ENCODE data around the gene PAH. TPM values are rescaled to one million over a fixed set of nuclear protein-coding genes. Genes with fewer than 3 reads are reported as not detected.

The PAH gene
- polyA plus RNA-seq, 2 of the 4 experiments (the other 2 are of a cell fraction): not detected

- Histone ChIP-seq H3K4me1 (no peaks in the 10 kb centered on the region), H3K27ac (no peak overlapping the region), H3K4me2 (no peak overlapping the region), H3K4me3 (no peak overlapping the region), H3K9me3 (no peaks in the 10 kb centered on the region)
- no peak for FAIRE-seq
- ATAC-seq: no peak
- WGBS (ENCODE audit: missing lambda C conversion rate): 56% methylated on average over 5 of the region's 5 CpGs
- ChIA-PET POLR2A (no interaction called here), CTCF (interaction anchor here (0.5 to 3.5 kb wide), 3 partner anchors 13 to 626 kb away, joined by 3 to 10 read pairs (median 3); no protein-coding TSS in a partner anchor)
- TF ChIP-seq MAFK (IDR thresholded peaks at IDR 0.05; ENCODE audit: partially characterized antibody) (no peak), TFCP2L1 (CRISPR knock-in tag; IDR thresholded peaks at IDR 0.05) (no peak), CHD2 (IDR thresholded peaks at IDR 0.05; ENCODE audit: low read length, partially characterized antibody) (no peak), CBX2 (IDR thresholded peaks at IDR 0.05; ENCODE audit: borderline replicate concordance, low read depth) (no peak), ZNF302 (CRISPR knock-in tag; IDR thresholded peaks at IDR 0.05) (no peak), ZC3H11A (IDR thresholded peaks at IDR 0.05) (no peak)
- no peak for DNase-seq (ENCODE audit: low read depth in 1 of 2, low spot score in 1 of 2)
Observed at GRCh38 chr12:102797528-102797927, 119.5 kb downstream of the PAH start.

GRCh38 chr12:102793921-102794320, 123.1 kb downstream of the PAH start:
- ATAC-seq: no peak
- DNase-seq (ENCODE audit: low read depth in 1 of 2, low spot score in 1 of 2): no peak
- 23% methylated on average over 7 of the region's 7 CpGs for WGBS (ENCODE audit: missing lambda C conversion rate)
- no peaks in the 10 kb centered on the region for H3K9me3 ChIP-seq
- TF ChIP-seq NFE2L2 (conservative IDR thresholded peaks at IDR 0.05; ENCODE audit: low read length) (no peak), NR3C1 (IDR thresholded peaks at IDR 0.05) (no peak), BCL3 (IDR thresholded peaks at IDR 0.05) (no peak), CBX8 (IDR thresholded peaks at IDR 0.05) (no peak), MAZ (IDR thresholded peaks at IDR 0.05; ENCODE audit: borderline replicate concordance, low read depth, low read length) (no peak), RCOR1 (IDR thresholded peaks at IDR 0.05; ENCODE audit: low read depth, low read length) (no peak), HEYL (CRISPR knock-in tag; IDR thresholded peaks at IDR 0.05) (no peak), CTCF (IDR thresholded peaks at IDR 0.05) (no peak), ELK1 (IDR thresholded peaks at IDR 0.05; ENCODE audit: low read depth, low read length) (no peak), POLR2AphosphoS2 (conservative IDR thresholded peaks at IDR 0.05; ENCODE audit: low read length) (no peak), GATA3 (IDR thresholded peaks at IDR 0.05; ENCODE audit: borderline replicate concordance) (no peak), USF2 (IDR thresholded peaks at IDR 0.05) (no peak), KDM1A (IDR thresholded peaks at IDR 0.05; ENCODE audit: low read depth) (no peak), CHD2 (IDR thresholded peaks at IDR 0.05; ENCODE audit: low read length, partially characterized antibody) (no peak), CHD4 (IDR thresholded peaks at IDR 0.05; ENCODE audit: borderline replicate concordance) (no peak), ZFP36 (IDR thresholded peaks at IDR 0.05; ENCODE audit: borderline replicate concordance, partially characterized antibody) (no peak), REST (IDR thresholded peaks at IDR 0.05) (no peak)
- H3K4me1 ChIP-seq: no peaks in the 10 kb centered on the region
- POLR2A ChIA-PET: no interaction called here
- no peak overlapping the region for H3K4me3 ChIP-seq
- no peak for FAIRE-seq
- CTCF ChIA-PET: interaction anchor here (1.1 to 3.5 kb wide), 4 partner anchors 9 to 23 kb away, joined by 3 to 11 read pairs (median 7); no protein-coding TSS in a partner anchor
- no peak overlapping the region for H3K27ac ChIP-seq
- H3K4me2 ChIP-seq: no peak overlapping the region
